ENCODE results near the gene HOXC10. TPM values are rescaled to one million over a fixed set of nuclear protein-coding genes. Genes with fewer than 3 reads are reported as not detected.

HOXC10 gene
- total RNA-seq, 1 donor from 2014 or later: not detected

DNA sequence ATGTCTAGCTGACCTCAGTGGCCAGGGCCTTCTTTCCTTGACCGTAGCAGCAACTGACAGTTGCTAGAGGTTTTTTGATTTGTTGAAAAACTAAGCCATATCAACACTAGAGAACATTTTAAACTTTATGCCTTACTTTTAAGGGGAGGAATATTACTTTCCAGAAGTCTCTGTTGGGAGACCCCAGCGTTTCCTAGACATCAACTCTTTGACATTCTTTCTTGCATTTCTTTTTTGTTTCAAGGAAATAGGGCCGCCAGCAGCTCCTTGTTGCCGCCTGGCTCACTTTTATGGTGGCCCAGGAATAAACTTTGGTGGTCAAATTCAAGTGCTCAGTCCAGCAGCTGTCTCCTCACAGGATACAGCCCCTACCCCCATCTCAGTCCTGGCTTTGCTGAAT lies 14.5 kb upstream of the HOXC10 start:
- intact Hi-C loops (cut with micrococcal nuclease): loop anchor here (5.0 kb wide), 1 partner anchor 33 kb away; the partner anchor contains the start of gene HOXC13
- no peak overlapping the region for H3K27ac Mint-ChIP-seq
- TF ChIP-seq, protein P1, sequence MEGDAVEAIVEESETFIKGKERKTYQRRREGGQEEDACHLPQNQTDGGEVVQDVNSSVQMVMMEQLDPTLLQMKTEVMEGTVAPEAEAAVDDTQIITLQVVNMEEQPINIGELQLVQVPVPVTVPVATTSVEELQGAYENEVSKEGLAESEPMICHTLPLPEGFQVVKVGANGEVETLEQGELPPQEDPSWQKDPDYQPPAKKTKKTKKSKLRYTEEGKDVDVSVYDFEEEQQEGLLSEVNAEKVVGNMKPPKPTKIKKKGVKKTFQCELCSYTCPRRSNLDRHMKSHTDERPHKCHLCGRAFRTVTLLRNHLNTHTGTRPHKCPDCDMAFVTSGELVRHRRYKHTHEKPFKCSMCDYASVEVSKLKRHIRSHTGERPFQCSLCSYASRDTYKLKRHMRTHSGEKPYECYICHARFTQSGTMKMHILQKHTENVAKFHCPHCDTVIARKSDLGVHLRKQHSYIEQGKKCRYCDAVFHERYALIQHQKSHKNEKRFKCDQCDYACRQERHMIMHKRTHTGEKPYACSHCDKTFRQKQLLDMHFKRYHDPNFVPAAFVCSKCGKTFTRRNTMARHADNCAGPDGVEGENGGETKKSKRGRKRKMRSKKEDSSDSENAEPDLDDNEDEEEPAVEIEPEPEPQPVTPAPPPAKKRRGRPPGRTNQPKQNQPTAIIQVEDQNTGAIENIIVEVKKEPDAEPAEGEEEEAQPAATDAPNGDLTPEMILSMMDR (IDR thresholded peaks at IDR 0.05): no peak
- no peaks in the 10 kb centered on the region for H3K36me3 Mint-ChIP-seq (ENCODE audit: low read depth)
- ATAC-seq (ENCODE audit: low read depth) (no peak), DNase-seq (no peak)
- H3K4me3 Mint-ChIP-seq: no peak overlapping the region
- peaks cover 3% of the 10 kb centered on the region for H3K9me3 Mint-ChIP-seq
- POLR2A ChIA-PET: no interaction called here
- peaks cover 21% of the 10 kb centered on the region for H3K4me1 Mint-ChIP-seq
- CTCF ChIA-PET: interaction anchor here (1.2 kb wide), 1 partner anchor 231 kb away, joined by 5 read pairs; no protein-coding TSS in a partner anchor
- peaks cover 79% of the 10 kb centered on the region for H3K27me3 Mint-ChIP-seq

DNA sequence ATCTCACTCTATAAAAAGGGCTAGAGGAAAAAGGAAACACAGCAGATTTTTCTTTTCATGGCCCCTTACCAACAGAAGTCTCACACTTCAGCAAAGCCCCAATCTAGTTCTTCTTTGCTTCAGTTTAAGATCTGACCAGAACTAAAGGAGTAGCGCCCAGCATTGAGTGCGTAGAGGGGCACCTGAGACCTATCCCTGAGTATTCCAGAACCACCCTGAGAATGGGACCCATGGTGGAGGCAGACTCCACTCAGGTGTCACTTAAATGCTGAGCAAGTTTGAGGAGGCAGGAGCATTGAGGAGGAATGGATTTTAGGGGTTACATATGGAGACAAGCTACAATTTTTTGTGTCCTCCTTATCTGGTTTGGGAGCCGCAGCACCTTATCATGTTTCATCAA lies 13.8 kb upstream of the HOXC10 start:
- ChIA-PET CTCF (no interaction called here), POLR2A (no interaction called here)
- H3K36me3 Mint-ChIP-seq (ENCODE audit: low read depth): no peaks in the 10 kb centered on the region

DNA sequence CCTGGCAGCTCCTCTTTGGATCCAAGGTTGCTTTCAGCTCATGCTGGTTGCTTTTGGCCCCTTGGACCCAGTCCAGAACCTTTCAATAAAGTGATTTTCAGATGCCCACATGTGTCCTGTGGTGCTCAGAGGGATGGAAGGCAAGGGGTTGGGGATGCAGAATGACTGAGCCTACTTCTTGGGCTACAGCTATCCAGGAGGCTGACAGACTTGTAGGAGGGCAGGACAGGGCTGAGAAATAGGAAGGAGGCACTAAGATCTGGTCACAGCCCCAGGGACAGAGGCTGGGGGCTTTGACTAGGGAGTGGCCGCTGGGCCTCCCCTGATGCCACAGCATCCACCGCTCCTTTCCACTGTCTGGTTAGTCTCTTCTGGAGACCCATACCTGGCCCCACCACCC lies 13.3 kb upstream of the HOXC10 start:
- TF ChIP-seq, protein P1 (IDR thresholded peaks at IDR 0.05): no peak
- intact Hi-C loops (cut with micrococcal nuclease): loop anchor here (5.0 kb wide), 1 partner anchor 34 kb away; the partner anchor contains the start of gene HOXC13
- CTCF ChIA-PET: no interaction called here
- no peak overlapping the region for H3K27ac Mint-ChIP-seq
- peaks cover 15% of the 10 kb centered on the region for H3K4me1 Mint-ChIP-seq
- H3K4me3 Mint-ChIP-seq: no peak overlapping the region
- DNase-seq (no peak), ATAC-seq (ENCODE audit: low read depth) (no peak)
- H3K36me3 Mint-ChIP-seq (ENCODE audit: low read depth): no peaks in the 10 kb centered on the region
- peaks cover 74% of the 10 kb centered on the region for H3K27me3 Mint-ChIP-seq
- peaks cover 4% of the 10 kb centered on the region for H3K9me3 Mint-ChIP-seq
- POLR2A ChIA-PET: no interaction called here

More for the DNA sequence above, 13.8 kb upstream of the HOXC10 start:
- Mint-ChIP-seq H3K27me3 (peaks cover 77% of the 10 kb centered on the region), H3K4me1 (peaks cover 21% of the 10 kb centered on the region), H3K9me3 (peaks cover 4% of the 10 kb centered on the region), H3K27ac (no peak overlapping the region), H3K4me3 (no peak overlapping the region)
- DNase-seq (no peak), ATAC-seq (ENCODE audit: low read depth) (no peak)
- TF ChIP-seq, protein P1 (IDR thresholded peaks at IDR 0.05): no peak
- intact Hi-C loops (cut with micrococcal nuclease): loop anchor here (5.0 kb wide), 1 partner anchor 34 kb away; the partner anchor contains the start of gene HOXC13

DNA sequence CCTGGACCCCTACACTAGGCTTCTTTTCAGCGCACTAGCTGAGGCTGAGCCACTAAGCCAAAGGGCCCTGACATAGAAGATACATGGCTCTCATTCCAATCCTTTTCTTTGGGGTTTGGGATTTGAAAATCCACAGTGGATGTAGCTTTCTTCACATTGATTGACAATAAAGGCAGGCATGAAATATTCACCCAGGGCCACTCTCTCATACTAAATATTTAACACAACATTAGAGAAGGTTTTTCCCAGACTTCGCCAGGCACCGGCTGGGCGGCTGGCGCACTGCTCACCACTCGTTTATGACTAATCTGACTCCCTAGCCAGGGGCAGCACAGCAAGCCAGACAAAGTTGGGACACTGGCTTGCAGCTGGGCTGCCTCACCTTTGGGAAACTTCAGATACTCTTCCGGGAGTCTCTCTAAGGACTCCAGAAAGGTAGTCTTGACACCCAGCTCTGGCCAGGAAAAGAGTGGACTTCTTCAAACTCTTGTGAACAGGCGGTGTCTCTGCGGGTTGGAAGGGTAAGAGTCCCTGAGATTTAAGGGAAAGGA lies 12.7 kb upstream of the HOXC10 start:
- H3K27ac Mint-ChIP-seq: no peak overlapping the region
- peaks cover 13% of the 10 kb centered on the region for H3K4me1 Mint-ChIP-seq
- H3K9me3 Mint-ChIP-seq: peaks cover 4% of the 10 kb centered on the region
- no peak overlapping the region for H3K4me3 Mint-ChIP-seq
- no peak for ATAC-seq (ENCODE audit: low read depth)
- DNase-seq: no peak
- intact Hi-C loops (cut with micrococcal nuclease): loop anchor here (5.0 kb wide), 1 partner anchor 35 kb away; the partner anchor contains the start of gene HOXC13
- TF ChIP-seq, protein P1 (IDR thresholded peaks at IDR 0.05): no peak
- peaks cover 74% of the 10 kb centered on the region for H3K27me3 Mint-ChIP-seq
- POLR2A ChIA-PET: no interaction called here
- CTCF ChIA-PET: no interaction called here
- no peaks in the 10 kb centered on the region for H3K36me3 Mint-ChIP-seq (ENCODE audit: low read depth)

DNA sequence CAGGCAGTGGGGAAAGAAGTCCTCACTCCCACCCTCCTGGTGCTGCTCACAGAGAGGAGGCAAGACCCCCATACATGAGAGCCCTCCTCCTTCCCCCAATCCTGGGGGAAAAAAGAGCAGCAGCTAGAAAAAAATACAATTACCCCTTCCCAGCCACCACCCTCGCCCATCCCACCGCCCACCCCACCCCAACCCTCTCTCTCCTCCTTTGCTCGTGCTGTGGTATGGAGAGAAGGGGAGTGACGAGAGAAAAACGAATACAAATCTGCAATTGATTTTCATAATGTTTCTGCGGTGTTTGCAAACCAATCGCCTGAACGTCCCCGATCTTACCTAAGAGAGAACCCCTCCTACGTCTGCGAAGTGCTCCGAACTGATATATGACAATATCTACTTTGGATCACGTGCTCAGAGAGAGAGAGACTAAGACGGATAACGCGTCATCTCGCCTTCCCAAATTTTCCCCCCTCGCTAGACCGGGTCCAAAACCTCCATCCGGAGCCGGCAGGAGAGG lies 12.2 kb upstream of the HOXC10 start, which contains the start of gene HOXC11:
Gene HOXC11 (plus strand): TSS at position 405 of the 514 bp plus-strand sequence. CDS start 116 bp downstream, outside the sequence.
- peaks cover 4% of the 10 kb centered on the region for H3K9me3 Mint-ChIP-seq
- no peaks in the 10 kb centered on the region for H3K36me3 Mint-ChIP-seq (ENCODE audit: low read depth)
- intact Hi-C loops (cut with micrococcal nuclease): loop anchor here (5.0 kb wide), 1 partner anchor 35 kb away; the partner anchor contains the start of gene HOXC13
- H3K4me3 Mint-ChIP-seq: peak within 1 kb of the TSS; percentile 66
- peaks cover 13% of the 10 kb centered on the region for H3K4me1 Mint-ChIP-seq
- ChIA-PET CTCF (no interaction called here), POLR2A (no interaction called here)
- no peak for ATAC-seq (ENCODE audit: low read depth)
- H3K27me3 Mint-ChIP-seq: peaks cover 73% of the 10 kb centered on the region
- H3K27ac Mint-ChIP-seq: peak within 1 kb of the TSS; percentile 67
- DNase-seq: no peak
- TF ChIP-seq, protein P1 (IDR thresholded peaks at IDR 0.05): no peak
